Fibroblast of skin of abdomen (primary cell): Measurements from ENCODE around the gene DMBT1. TPM values are rescaled to one million over a fixed set of nuclear protein-coding genes. Genes with fewer than 3 reads are reported as not detected.

Experiments used
- DNase-seq: peaks from one replicate; pipeline ENCODE4 v3.0.0-alpha.2; 2013
- polyA plus RNA-seq, 2 experiments: library from polyadenylated mRNA; unstranded; fragments of 120-200 nt; gene quantifications; one replicate each; pipeline ENCODE4 v1.2.1, GENCODE V29; 2013; ENCODE audit not compliant: insufficient read length in 2 of 2

The DMBT1 gene
- polyA plus RNA-seq (2013, experiment 1 of 2; ENCODE audit: insufficient read length) = not detected
- 0.02 TPM for polyA plus RNA-seq (2013, experiment 2 of 2; ENCODE audit: insufficient read length)

- DNase-seq = no peak
These were observed at the start of gene DMBT1 for GRCh38 chr10:122560279-122560804. Gene DMBT1, plus strand, starts transcription at chr10:122560754. Its CDS starts 17 bp downstream, at chr10:122560771.

GRCh38 chr10:122513053-122513452, 47.5 kb upstream of the DMBT1 start:
- DNase-seq = no peak

GRCh38 chr10:122514045-122514840, 46.3 kb upstream of the DMBT1 start:
- no peak for DNase-seq

GRCh38 chr10:122515022-122515424, 45.5 kb upstream of the DMBT1 start:
- DNase-seq = no peak

GRCh38 chr10:122515588-122516231, 44.8 kb upstream of the DMBT1 start:
- peak; percentile 30 for DNase-seq

GRCh38 chr10:122516734-122517133, 43.8 kb upstream of the DMBT1 start:
- DNase-seq = no peak

GRCh38 chr10:122519144-122519543, 41.4 kb upstream of the DMBT1 start:
- no peak for DNase-seq

GRCh38 chr10:122519873-122520272, 40.7 kb upstream of the DMBT1 start:
- DNase-seq = no peak

- DNase-seq = no peak
These were observed 39.5 kb upstream of the DMBT1 start for GRCh38 chr10:122521011-122521410.

GRCh38 chr10:122524811-122525210, 35.7 kb upstream of the DMBT1 start:
- no peak for DNase-seq

- DNase-seq = no peak
These were observed 34.8 kb upstream of the DMBT1 start for GRCh38 chr10:122525788-122526187.

- DNase-seq = no peak
These were observed 33.7 kb upstream of the DMBT1 start for GRCh38 chr10:122526892-122527291.

GRCh38 chr10:122530177-122530576, 30.4 kb upstream of the DMBT1 start:
- DNase-seq = no peak

GRCh38 chr10:122531261-122531660, 29.3 kb upstream of the DMBT1 start:
- DNase-seq = no peak

- no peak for DNase-seq
These were observed 28.6 kb upstream of the DMBT1 start for GRCh38 chr10:122531939-122532338.

GRCh38 chr10:122532601-122533296, 27.8 kb upstream of the DMBT1 start:
- no peak for DNase-seq

- no peak for DNase-seq
These were observed 23.0 kb upstream of the DMBT1 start for GRCh38 chr10:122537545-122537944.

- DNase-seq = no peak
These were observed 19.0 kb upstream of the DMBT1 start for GRCh38 chr10:122541541-122542002.

GRCh38 chr10:122543676-122544445, 16.7 kb upstream of the DMBT1 start:
- no peak for DNase-seq

GRCh38 chr10:122544493-122544892, 16.1 kb upstream of the DMBT1 start:
- no peak for DNase-seq

- no peak for DNase-seq
These were observed 14.3 kb upstream of the DMBT1 start for GRCh38 chr10:122546242-122546641.
